Neural cell (in vitro differentiated cells): ENCODE results near the gene EP400. TPM values are rescaled to one million over a fixed set of nuclear protein-coding genes. Genes with fewer than 3 reads are reported as not detected.

ENCODE experiments used
- H2AFZ ChIP-seq: fragments of 200-600, 300-800 bp; sonication (generic), shearing (Covaris generic); 2 replicates; pipeline ENCODE4 v1.6.0; 2014; ENCODE audit warnings: low read depth, mild to moderate bottlenecking, antibody characterized with exemption, low read length, moderate library complexity
- H3F3A ChIP-seq: fragments of 200-600 bp; shearing (Covaris generic); 2 replicates; pipeline ENCODE4 v1.6.1; 2016; ENCODE audit warnings: mild to moderate bottlenecking, moderate library complexity, mixed read lengths, antibody characterized with exemption, low read length; ENCODE audit not compliant: insufficient read depth, poor library complexity, severe bottlenecking
- H3K27ac ChIP-seq: fragments of 200-600, 300-800 bp; sonication (generic), shearing (Covaris generic); 2 replicates; pipeline ENCODE4 v1.5.1; 2014; ENCODE audit warnings: mild to moderate bottlenecking, low read length, moderate library complexity
- H3K27me3 ChIP-seq: fragments of 300-800, 200-600 bp; sonication (generic), shearing (Covaris generic); 2 replicates; pipeline ENCODE4 v1.6.0; 2014; ENCODE audit warnings: mild to moderate bottlenecking, low read depth, low read length, moderate library complexity; ENCODE audit not compliant: insufficient read depth
- H3K36me3 ChIP-seq: fragments of 300-800, 200-600 bp; sonication (generic), shearing (Covaris generic); 2 replicates; pipeline ENCODE4 v1.5.1; 2014; ENCODE audit warnings: mild to moderate bottlenecking, antibody characterized with exemption, low read length, moderate library complexity; ENCODE audit not compliant: insufficient read depth
- H3K4me2 ChIP-seq: fragments of 300-800, 200-600 bp; sonication (generic), shearing (Covaris generic); 2 replicates; pipeline ENCODE4 v1.6.0; 2014; ENCODE audit warnings: mild to moderate bottlenecking, low read length
- H3K4me3 ChIP-seq: fragments of 300-800, 200-600 bp; sonication (generic), shearing (Covaris generic); 2 replicates; pipeline ENCODE4 v1.5.1; 2014; ENCODE audit warnings: mild to moderate bottlenecking, low read length, moderate library complexity
- H3K79me2 ChIP-seq: fragments of 200-600 bp; shearing (Covaris generic); replicated peaks from 2 replicates; pipeline ENCODE4 v1.6.0; 2014; ENCODE audit warnings: mild to moderate bottlenecking, low read length, moderate library complexity; ENCODE audit not compliant: insufficient read depth
- H3K9ac ChIP-seq: fragments of 300-800, 200-600 bp; sonication (generic), shearing (Covaris generic); 2 replicates; pipeline ENCODE4 v1.6.1; 2016; ENCODE audit warnings: mild to moderate bottlenecking, low read length, mixed read lengths
- H3K9me2 ChIP-seq: fragments of 200-600 bp; shearing (Covaris generic); 2 replicates; pipeline ENCODE4 v1.6.1; 2016; ENCODE audit warnings: mild to moderate bottlenecking, low read length, mixed read lengths; ENCODE audit not compliant: insufficient read depth
- H3K9me3 ChIP-seq: fragments of 200-600, 300-800 bp; sonication (generic), shearing (Covaris generic); 2 replicates; pipeline ENCODE4 v1.6.1; 2016; ENCODE audit warnings: mild to moderate bottlenecking, mixed run types, low read length, moderate library complexity, mixed read lengths
- H4K20me1 ChIP-seq: fragments of 200-600 bp; shearing (Covaris generic); 2 replicates; pipeline ENCODE4 v1.6.1; 2016; ENCODE audit warnings: mild to moderate bottlenecking, mixed run types; ENCODE audit not compliant: insufficient read depth
- CTCF ChIP-seq: fragments of 450-650 bp; IDR thresholded peaks from 2 replicates; pipeline ENCODE4 v1.5.1; 2014; ENCODE audit warnings: antibody characterized with exemption, mild to moderate bottlenecking, moderate library complexity; ENCODE audit not compliant: poor library complexity, severe bottlenecking
- EP300 ChIP-seq: fragments of 450-650 bp; conservative IDR thresholded peaks from 2 replicates; pipeline ENCODE4 v1.6.1; 2014; ENCODE audit warnings: antibody characterized with exemption, mild to moderate bottlenecking, moderate library complexity; ENCODE audit not compliant: poor library complexity, severe bottlenecking
- EZH2 ChIP-seq: fragments of 200-600, 300-800 bp; shearing (Covaris generic), sonication (generic); IDR thresholded peaks from 2 replicates; pipeline ENCODE4 v1.6.1; 2014; ENCODE audit warnings: antibody characterized with exemption, low read length, borderline replicate concordance, mild to moderate bottlenecking; ENCODE audit not compliant: insufficient read depth, poor library complexity, severe bottlenecking
- MXI1 ChIP-seq: fragments of 450-650 bp; conservative IDR thresholded peaks from 2 replicates; pipeline ENCODE4 v1.6.1; 2014; ENCODE audit warnings: antibody characterized with exemption, mild to moderate bottlenecking; ENCODE audit not compliant: poor library complexity, severe bottlenecking
- POLR2AphosphoS5 ChIP-seq: IDR thresholded peaks from 2 replicates; pipeline ENCODE4 v1.6.1; 2012
- REST ChIP-seq: IDR thresholded peaks from 2 replicates; pipeline ENCODE4 v1.6.1; 2012; ENCODE audit warnings: borderline replicate concordance
- SMC3 ChIP-seq: fragments of 450-650 bp; conservative IDR thresholded peaks from 2 replicates; pipeline ENCODE4 v1.6.1; 2014; ENCODE audit warnings: antibody characterized with exemption, mild to moderate bottlenecking, moderate library complexity; ENCODE audit not compliant: poor library complexity
- TAF1 ChIP-seq: IDR thresholded peaks from 2 replicates; pipeline ENCODE4 v1.6.1; 2012; ENCODE audit warnings: low read depth
- polyA plus RNA-seq: library from polyadenylated mRNA; depleted of rRNA; stranded (reverse); fragments of >200 nt; gene quantifications from 2 replicates; pipeline ENCODE4 v1.2.3, GENCODE V29; 2014

The EP400 gene
- polyA plus RNA-seq, 1 donor from 2014 or later = 19.4 TPM

- H3K36me3 ChIP-seq = peaks cover 14% of the 10 kb centered on the region
These were observed 179.3 kb downstream of the EP400 start for GRCh38 chr12:132129007-132129406.

GRCh38 chr12:132130690-132131089, 180.9 kb downstream of the EP400 start:
- H3K27ac ChIP-seq = no peak overlapping the region
- H3F3A ChIP-seq = no peaks in the 10 kb centered on the region
- no peaks in the 10 kb centered on the region for H3K79me2 ChIP-seq
- H3K9ac ChIP-seq = no peak overlapping the region
- no peaks in the 10 kb centered on the region for H3K9me2 ChIP-seq
- no peak overlapping the region for H2AFZ ChIP-seq
- H3K4me3 ChIP-seq = no peak overlapping the region
- no peaks in the 10 kb centered on the region for H4K20me1 ChIP-seq
- H3K27me3 ChIP-seq = no peaks in the 10 kb centered on the region
- peaks cover 6% of the 10 kb centered on the region for H3K9me3 ChIP-seq
- peaks cover 14% of the 10 kb centered on the region for H3K36me3 ChIP-seq
- no peak overlapping the region for H3K4me2 ChIP-seq
- TF ChIP-seq SMC3 (no peak), MXI1 (no peak), EZH2 (no peak), TAF1 (no peak), EP300 (no peak), POLR2AphosphoS5 (no peak), REST (no peak)

More at GRCh38 chr12:132129007-132129406, 179.3 kb downstream of the EP400 start:
- peaks cover 6% of the 10 kb centered on the region for H3K9me3 ChIP-seq
- H3K79me2 ChIP-seq = no peaks in the 10 kb centered on the region
- TF ChIP-seq EZH2 (no peak), TAF1 (no peak), MXI1 (no peak), POLR2AphosphoS5 (no peak), CTCF (no peak), REST (no peak), EP300 (no peak)
- no peak overlapping the region for H3K4me2 ChIP-seq
- H3F3A ChIP-seq = no peaks in the 10 kb centered on the region
- H3K27ac ChIP-seq = no peak overlapping the region
- H3K27me3 ChIP-seq = no peaks in the 10 kb centered on the region
- H2AFZ ChIP-seq = no peak overlapping the region
- no peak overlapping the region for H3K9ac ChIP-seq
- H3K9me2 ChIP-seq = no peaks in the 10 kb centered on the region
- no peaks in the 10 kb centered on the region for H4K20me1 ChIP-seq
- no peak overlapping the region for H3K4me3 ChIP-seq
